Cardiac fibroblast (primary cell): ENCODE measurements around the gene LFNG.

Source experiments
- DNase-seq, 2 donors: peaks; one replicate each; pipeline versions ENCODE4 v3.0.0 to v3.0.0-alpha.2; 2010; ENCODE audit warnings: low read depth in 2 of 2
- H3K4me3 ChIP-seq, 2 donors: replicated peaks in 1 of 2; 1 replicate in 1 of 2; 2 replicates in 1 of 2; pipeline ENCODE4 v1.5.1; 2011; ENCODE audit warnings: low read depth in 2 of 2, low read length in 2 of 2, mild to moderate bottlenecking in 2 of 2, moderate library complexity in 1 of 2
- TF ChIP-seq, protein P1 (sequence below): IDR thresholded peaks from one replicate; pipeline ENCODE4 v1.5.1; 2011; ENCODE audit warnings: low read depth, mild to moderate bottlenecking, low read length, inconsistent platforms

The LFNG gene

DNA sequence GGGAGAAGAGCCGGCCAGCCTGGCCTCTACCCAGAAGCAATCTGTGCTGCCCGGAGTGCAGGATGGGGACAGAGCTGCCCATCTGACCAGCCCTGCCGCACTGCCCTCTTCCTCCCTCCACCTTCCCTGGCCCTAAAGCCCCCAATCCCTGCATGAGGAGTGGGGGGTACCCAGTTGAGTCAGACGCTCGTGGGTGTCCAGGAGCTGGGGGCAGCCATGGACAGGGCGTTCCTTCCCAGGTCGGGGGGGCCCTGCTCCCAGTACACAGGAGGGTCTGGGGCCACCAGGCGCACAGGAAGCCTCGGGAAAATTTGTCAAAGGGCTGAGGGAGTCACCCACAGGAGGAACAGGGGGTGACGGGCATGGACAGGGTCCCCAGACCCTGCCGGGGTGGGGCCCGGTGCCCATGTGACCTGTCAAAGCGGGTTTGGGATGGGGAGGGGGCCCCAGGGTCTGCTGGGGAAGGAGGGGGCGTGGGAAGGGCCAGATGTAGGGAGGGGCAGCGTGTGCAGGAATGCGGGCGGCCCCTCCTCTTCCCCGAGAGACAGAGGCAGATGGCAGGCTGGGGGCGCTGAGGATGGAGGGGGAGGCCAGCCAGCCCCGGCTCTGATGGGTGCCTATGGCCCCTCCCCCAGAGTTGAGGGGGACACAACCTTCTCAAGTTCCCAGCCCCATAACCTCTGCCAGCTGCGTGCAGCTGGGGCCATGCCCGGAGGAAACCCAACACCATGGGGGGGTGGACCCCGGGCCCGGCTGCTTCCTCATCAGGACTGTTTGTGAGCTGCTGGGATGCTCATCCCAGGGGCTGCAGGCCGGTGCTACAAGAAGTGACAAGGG lies 21.9 kb upstream of the LFNG start:
- no peak for DNase-seq
- no peak overlapping the region for H3K4me3 ChIP-seq
- TF ChIP-seq, protein P1, sequence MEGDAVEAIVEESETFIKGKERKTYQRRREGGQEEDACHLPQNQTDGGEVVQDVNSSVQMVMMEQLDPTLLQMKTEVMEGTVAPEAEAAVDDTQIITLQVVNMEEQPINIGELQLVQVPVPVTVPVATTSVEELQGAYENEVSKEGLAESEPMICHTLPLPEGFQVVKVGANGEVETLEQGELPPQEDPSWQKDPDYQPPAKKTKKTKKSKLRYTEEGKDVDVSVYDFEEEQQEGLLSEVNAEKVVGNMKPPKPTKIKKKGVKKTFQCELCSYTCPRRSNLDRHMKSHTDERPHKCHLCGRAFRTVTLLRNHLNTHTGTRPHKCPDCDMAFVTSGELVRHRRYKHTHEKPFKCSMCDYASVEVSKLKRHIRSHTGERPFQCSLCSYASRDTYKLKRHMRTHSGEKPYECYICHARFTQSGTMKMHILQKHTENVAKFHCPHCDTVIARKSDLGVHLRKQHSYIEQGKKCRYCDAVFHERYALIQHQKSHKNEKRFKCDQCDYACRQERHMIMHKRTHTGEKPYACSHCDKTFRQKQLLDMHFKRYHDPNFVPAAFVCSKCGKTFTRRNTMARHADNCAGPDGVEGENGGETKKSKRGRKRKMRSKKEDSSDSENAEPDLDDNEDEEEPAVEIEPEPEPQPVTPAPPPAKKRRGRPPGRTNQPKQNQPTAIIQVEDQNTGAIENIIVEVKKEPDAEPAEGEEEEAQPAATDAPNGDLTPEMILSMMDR = no peak

- no peak for DNase-seq
- H3K4me3 ChIP-seq = no peak overlapping the region
- TF ChIP-seq, protein P1 = no peak
Observed at GRCh38 chr7:2498708-2499107, 20.9 kb upstream of the LFNG start.

GRCh38 chr7:2499181-2499580 lies 20.4 kb upstream of the LFNG start:
- no peak for DNase-seq
- H3K4me3 ChIP-seq = no peak overlapping the region
- TF ChIP-seq, protein P1 = no peak

DNA sequence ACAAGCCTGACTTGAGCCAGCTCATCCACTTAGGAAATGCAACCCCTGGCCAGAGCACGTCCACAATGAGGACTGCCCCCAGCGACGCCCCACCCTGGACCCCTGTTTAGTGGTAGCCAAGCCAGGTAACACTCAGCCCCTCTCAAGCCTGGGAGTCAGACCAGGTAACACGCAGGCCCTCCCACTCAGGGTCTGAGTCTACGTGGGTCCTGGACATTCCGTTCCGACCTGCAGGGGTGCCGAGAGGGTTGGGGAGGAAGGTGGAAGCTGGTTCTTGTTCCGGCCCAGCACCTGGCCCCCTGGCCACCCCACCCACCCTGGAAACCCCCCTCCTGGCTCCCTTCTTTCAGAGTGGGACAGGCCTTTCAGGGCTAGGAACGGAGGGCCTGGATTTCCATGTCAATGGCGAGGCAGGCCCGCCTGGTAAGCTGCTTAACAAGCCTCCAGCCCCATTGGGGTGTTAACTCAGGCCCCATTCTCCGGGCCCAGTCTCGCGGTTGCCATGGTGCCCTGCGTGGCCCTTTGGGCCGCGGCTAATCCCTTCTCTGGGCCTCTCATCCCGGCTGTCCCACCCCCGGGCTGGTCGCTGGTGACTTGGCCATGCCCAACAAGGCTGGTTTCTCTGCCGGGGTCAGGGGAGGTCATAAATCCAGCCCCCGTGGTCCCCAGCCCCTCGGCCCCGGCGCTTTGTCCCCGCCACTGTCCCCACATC lies 19.7 kb upstream of the LFNG start:
- H3K4me3 ChIP-seq = no peak overlapping the region
- DNase-seq = no peak
- TF ChIP-seq, protein P1 = no peak

DNA sequence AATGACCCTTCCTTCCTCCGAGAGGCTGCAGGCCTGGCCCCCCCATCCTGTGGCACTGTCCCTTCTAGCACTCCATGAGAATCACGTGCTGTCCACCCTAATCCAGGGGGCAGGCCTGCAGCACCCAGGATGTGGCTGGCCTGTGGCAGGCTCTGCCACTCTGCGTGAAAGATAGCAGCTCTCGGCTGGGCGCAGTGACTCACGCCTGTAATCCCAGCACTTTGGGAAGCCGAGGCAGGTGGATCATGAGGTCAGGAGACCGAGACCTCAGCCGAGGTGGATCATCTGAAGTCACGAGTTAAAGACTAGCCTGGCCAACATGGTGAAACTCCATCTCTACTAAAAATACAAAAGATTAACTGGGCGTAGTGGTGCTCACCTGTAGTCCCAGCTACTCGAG lies 18.9 kb upstream of the LFNG start:
- H3K4me3 ChIP-seq = no peak overlapping the region
- TF ChIP-seq, protein P1 = no peak
- no peak for DNase-seq

DNA sequence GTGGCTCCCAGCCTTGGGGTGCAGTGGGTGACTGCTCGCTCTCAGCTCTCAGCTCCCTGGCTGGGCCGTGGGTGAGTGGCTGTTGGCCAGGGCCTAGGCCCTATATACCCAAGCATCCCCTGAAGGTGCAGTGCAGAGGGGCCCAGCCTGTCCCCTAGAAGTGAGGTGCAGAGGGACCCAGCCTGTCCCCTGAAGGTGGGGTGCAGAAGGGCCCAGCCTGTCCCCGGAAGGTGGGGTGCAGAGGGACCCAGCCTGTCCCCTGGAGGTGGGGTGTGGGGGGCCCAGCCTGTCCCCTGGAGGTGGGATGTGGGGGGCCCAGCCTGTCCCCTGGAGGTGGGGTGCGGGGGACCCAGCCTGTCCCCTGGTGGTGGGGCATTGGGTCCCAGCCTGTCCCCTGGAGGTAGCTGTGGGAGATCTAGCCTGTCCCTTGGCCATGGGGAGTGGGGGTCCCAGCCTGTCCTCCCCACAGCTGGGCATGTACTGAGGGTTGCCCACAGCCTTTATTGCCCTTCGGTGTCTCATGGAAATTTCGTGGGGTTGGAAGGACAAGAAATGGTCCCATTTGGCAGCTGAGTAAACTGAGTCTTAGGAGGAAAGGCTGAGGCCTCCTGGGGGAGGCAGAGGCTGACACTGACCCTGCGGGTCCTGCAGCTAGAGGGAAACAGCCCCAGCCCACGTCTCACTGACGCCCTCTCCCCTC lies 17.5 kb upstream of the LFNG start:
- TF ChIP-seq, protein P1 = no peak
- no peak for DNase-seq
- H3K4me3 ChIP-seq = no peak overlapping the region
